NB4 (cell line): ENCODE results near the gene TM4SF5.

ENCODE experiments used
- DNase-seq: peaks from one replicate; pipeline ENCODE4 v3.0.0; 2010; ENCODE audit warnings: low read depth
- H3K4me3 ChIP-seq: one replicate; pipeline ENCODE4 v1.5.1; 2011; ENCODE audit warnings: mild to moderate bottlenecking, low read depth, low read length, moderate library complexity
- CTCF ChIP-seq: IDR thresholded peaks from one replicate; pipeline ENCODE4 v1.5.1; 2012; ENCODE audit warnings: low read depth, low read length
- MYC ChIP-seq: IDR thresholded peaks from 2 replicates; pipeline ENCODE4 v1.6.1; 2011; ENCODE audit warnings: low read depth, low read length
- POLR2A ChIP-seq: IDR thresholded peaks from 2 replicates; pipeline ENCODE4 v1.6.1; 2011; ENCODE audit warnings: mild to moderate bottlenecking; ENCODE audit not compliant: insufficient read length; ENCODE audit errors: extremely low read depth
- TF ChIP-seq, protein P1 (sequence below): IDR thresholded peaks from 2 replicates; pipeline ENCODE4 v1.6.1; 2011; ENCODE audit warnings: low read depth, low read length

The TM4SF5 gene

GRCh38 chr17:4812690-4813089, 41.0 kb downstream of the TM4SF5 start:
- no peak overlapping the region for H3K4me3 ChIP-seq
- TF ChIP-seq POLR2A = no peak
- TF ChIP-seq CTCF = no peak
- no peak for TF ChIP-seq MYC
- TF ChIP-seq, protein P1, sequence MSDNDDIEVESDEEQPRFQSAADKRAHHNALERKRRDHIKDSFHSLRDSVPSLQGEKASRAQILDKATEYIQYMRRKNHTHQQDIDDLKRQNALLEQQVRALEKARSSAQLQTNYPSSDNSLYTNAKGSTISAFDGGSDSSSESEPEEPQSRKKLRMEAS = no peak
- DNase-seq = no peak

GRCh38 chr17:4815043-4815675, 43.5 kb downstream of the TM4SF5 start:
- no peak for TF ChIP-seq CTCF

GRCh38 chr17:4816826-4817225, 45.1 kb downstream of the TM4SF5 start:
- DNase-seq = no peak
- TF ChIP-seq POLR2A (no peak), MYC (no peak), CTCF (no peak)
- TF ChIP-seq, protein P1 = no peak
- H3K4me3 ChIP-seq = no peak overlapping the region

More at GRCh38 chr17:4815043-4815675, 43.5 kb downstream of the TM4SF5 start:
- no peak overlapping the region for H3K4me3 ChIP-seq
- no peak for DNase-seq

- TF ChIP-seq CTCF = no peak
- no peak for TF ChIP-seq POLR2A
- no peak for DNase-seq
- no peak overlapping the region for H3K4me3 ChIP-seq
Measured at GRCh38 chr17:4818276-4818675, 46.6 kb downstream of the TM4SF5 start.

GRCh38 chr17:4822835-4823234, 51.1 kb downstream of the TM4SF5 start:
- no peak overlapping the region for H3K4me3 ChIP-seq
- TF ChIP-seq, protein P1 = no peak
- TF ChIP-seq CTCF = no peak
- no peak for TF ChIP-seq POLR2A
- TF ChIP-seq MYC = no peak
- DNase-seq = no peak

DNA sequence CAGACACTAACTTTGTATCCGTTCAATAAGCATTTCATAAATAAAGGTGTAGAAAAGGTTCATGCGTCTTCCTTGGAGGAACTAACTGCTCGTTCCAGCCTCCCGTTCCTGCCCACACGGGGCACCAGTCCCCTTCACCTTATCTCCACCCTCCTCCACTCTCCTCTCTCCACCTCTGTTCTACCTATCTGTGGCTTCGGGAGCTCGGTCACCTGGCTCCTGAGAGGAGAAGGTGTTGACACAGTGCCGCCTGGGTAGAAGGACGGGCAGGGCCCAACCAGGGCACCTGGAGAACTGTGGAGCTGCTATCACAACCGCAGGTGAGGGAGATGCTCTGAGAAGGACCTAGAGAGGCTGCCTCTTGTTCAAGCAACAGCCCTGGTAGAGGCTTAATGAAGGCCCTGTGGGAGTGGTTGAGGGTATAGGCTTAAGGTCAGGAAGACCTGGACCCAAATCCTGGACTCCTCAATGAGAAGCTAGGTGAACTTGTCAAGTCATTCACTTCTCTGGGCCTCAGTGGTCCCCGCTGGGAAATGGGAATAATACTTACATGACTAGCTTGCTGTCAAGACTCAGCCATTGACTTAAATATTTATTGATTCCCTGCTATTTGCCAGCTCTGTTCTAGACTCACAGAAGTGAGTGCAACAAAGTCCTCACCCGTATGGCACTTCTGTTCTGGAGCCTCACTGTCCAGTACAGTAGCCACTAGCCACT, 51.8 kb downstream of the TM4SF5 start:
- no peak overlapping the region for H3K4me3 ChIP-seq
- no peak for DNase-seq
- TF ChIP-seq CTCF (no peak), MYC (no peak), POLR2A (no peak)
- TF ChIP-seq, protein P1 = no peak
